ENCODE results near the gene ROBO1. TPM values are rescaled to one million over a fixed set of nuclear protein-coding genes. Genes with fewer than 3 reads are reported as not detected.

The ROBO1 gene
- total and polyA plus RNA-seq, 2 of the 13 experiments (the other 11 are each of a cell fraction or from before 2014, with no cell fraction given): 52.2 to 71.0 TPM

DNA sequence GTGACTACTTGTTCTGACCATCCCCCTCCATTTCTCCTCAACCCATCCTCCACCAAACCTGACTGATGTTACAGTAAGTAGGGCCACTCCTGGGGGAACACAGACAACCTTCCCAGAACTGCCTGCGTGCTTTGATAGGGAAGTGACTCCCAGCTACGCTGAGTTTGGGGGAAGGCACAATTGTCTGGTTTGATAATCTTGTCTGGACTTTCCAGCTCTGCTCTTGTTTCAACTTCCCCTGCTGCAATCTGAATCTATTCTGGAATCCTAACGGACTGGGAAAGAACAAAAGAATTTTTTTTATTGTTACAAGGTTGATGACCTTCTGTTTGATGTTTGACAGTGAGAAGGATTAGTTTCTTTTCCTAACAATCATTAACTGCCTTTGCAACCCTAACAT is 895.6 kb downstream of the ROBO1 start (continued):
- TF ChIP-seq ZHX2 (IDR thresholded peaks at IDR 0.05; ENCODE audit: low read depth): no peak
- no peak for TF ChIP-seq ZHX2 (CRISPR knock-in tag; IDR thresholded peaks at IDR 0.05; ENCODE audit: borderline replicate concordance)
- no peak for TF ChIP-seq ARID4A (CRISPR knock-in tag; IDR thresholded peaks at IDR 0.05; ENCODE audit: borderline replicate concordance)
- TF ChIP-seq MED13 (CRISPR knock-in tag; IDR thresholded peaks at IDR 0.05): no peak
- no peak for TF ChIP-seq ZNF275 (CRISPR knock-in tag; IDR thresholded peaks at IDR 0.05; ENCODE audit: borderline replicate concordance)
- TF ChIP-seq FLYWCH1 (CRISPR knock-in tag; IDR thresholded peaks at IDR 0.05): no peak
- TF ChIP-seq NCOA2 (CRISPR knock-in tag; IDR thresholded peaks at IDR 0.05): peak; percentile 85
- TF ChIP-seq SRY (CRISPR knock-in tag; IDR thresholded peaks at IDR 0.05): no peak
- peak; percentile 84 for TF ChIP-seq HOMEZ (CRISPR knock-in tag; IDR thresholded peaks at IDR 0.05; ENCODE audit: low read depth)
- no peak for TF ChIP-seq HOXA5 (CRISPR knock-in tag; IDR thresholded peaks at IDR 0.05)
- no peak for TF ChIP-seq HMGA1 (CRISPR knock-in tag; conservative IDR thresholded peaks at IDR 0.05)
- TF ChIP-seq ZNF432 (CRISPR knock-in tag; IDR thresholded peaks at IDR 0.05; ENCODE audit: borderline replicate concordance): no peak
- TF ChIP-seq RFX5 (IDR thresholded peaks at IDR 0.05; ENCODE audit: low read depth, low read length): no peak
- no peak for TF ChIP-seq ISX (CRISPR knock-in tag; conservative IDR thresholded peaks at IDR 0.05)
- TF ChIP-seq, protein P1, sequence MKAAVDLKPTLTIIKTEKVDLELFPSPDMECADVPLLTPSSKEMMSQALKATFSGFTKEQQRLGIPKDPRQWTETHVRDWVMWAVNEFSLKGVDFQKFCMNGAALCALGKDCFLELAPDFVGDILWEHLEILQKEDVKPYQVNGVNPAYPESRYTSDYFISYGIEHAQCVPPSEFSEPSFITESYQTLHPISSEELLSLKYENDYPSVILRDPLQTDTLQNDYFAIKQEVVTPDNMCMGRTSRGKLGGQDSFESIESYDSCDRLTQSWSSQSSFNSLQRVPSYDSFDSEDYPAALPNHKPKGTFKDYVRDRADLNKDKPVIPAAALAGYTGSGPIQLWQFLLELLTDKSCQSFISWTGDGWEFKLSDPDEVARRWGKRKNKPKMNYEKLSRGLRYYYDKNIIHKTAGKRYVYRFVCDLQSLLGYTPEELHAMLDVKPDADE (CRISPR knock-in tag; IDR thresholded peaks at IDR 0.05): no peak
- no peak for TF ChIP-seq ZNF160 (CRISPR knock-in tag; IDR thresholded peaks at IDR 0.05)
- TF ChIP-seq ZNF224 (CRISPR knock-in tag; IDR thresholded peaks at IDR 0.05): no peak
